Epithelial cell of proximal tubule (primary cell): ENCODE results near the gene AFG1L. TPM values are rescaled to one million over a fixed set of nuclear protein-coding genes. Genes with fewer than 3 reads are reported as not detected.
"Not testable (repeated sequence)": the region's sequence is repeated elsewhere in the genome, so short reads cannot be mapped to it uniquely, and the experiment has no call there.

Source experiments
- DNase-seq: peaks from one replicate; pipeline ENCODE4 v3.0.0-alpha.2; 2011; ENCODE audit warnings: low read depth
- H3K4me3 ChIP-seq: 2 replicates; pipeline ENCODE4 v1.5.1; 2011; ENCODE audit warnings: low read depth, mild to moderate bottlenecking, low read length
- CTCF ChIP-seq: conservative IDR thresholded peaks from 2 replicates; pipeline ENCODE4 v1.5.1; 2012; ENCODE audit warnings: low read depth, mild to moderate bottlenecking, low read length
- total RNA-seq: library from RNA; depleted of rRNA; stranded (reverse); fragments of >200 nt; gene quantifications from 2 replicates; pipeline ENCODE4 v1.2.3, GENCODE V29; 2015

Gene AFG1L
- total RNA-seq, 1 donor from 2014 or later, result 1.8 TPM

- DNase-seq, result no peak
- no peak overlapping the region for H3K4me3 ChIP-seq
- no peak for TF ChIP-seq CTCF
Measured at GRCh38 chr6:108291091-108291490, 3.8 kb upstream of the AFG1L start.

GRCh38 chr6:108292561-108292960, 2.3 kb upstream of the AFG1L start:
- not testable (repeated sequence) for H3K4me3 ChIP-seq, DNase-seq

GRCh38 chr6:108293527-108294296, 1.1 kb upstream of the AFG1L start:
- H3K4me3 ChIP-seq, result peak overlapping the region; percentile 82
- DNase-seq, result no peak
- TF ChIP-seq CTCF, result no peak

GRCh38 chr6:108294297-108294726, 542 bp upstream of the AFG1L start:
- no peak for DNase-seq
- peak overlapping the region; percentile 82 for H3K4me3 ChIP-seq
- no peak for TF ChIP-seq CTCF

GRCh38 chr6:108295676-108296075, 822 bp downstream of the AFG1L start:
- H3K4me3 ChIP-seq, result peak overlapping the region; percentile 82
- no peak for DNase-seq
- TF ChIP-seq CTCF, result no peak

- no peak for DNase-seq
- TF ChIP-seq CTCF, result no peak
- no peak overlapping the region for H3K4me3 ChIP-seq
Measured at GRCh38 chr6:108302386-108302785, 7.5 kb downstream of the AFG1L start.

GRCh38 chr6:108304646-108305045, 9.8 kb downstream of the AFG1L start:
- no peak overlapping the region for H3K4me3 ChIP-seq
- no peak for DNase-seq
- TF ChIP-seq CTCF, result no peak

GRCh38 chr6:108308641-108309040, 13.8 kb downstream of the AFG1L start:
- H3K4me3 ChIP-seq, DNase-seq: not testable (repeated sequence)
